OCI-LY1 (cell line): ENCODE data around the gene POLR1H.

Experiments
- H2AFZ ChIP-seq: fragments of 200-600 bp; sonication (generic), shearing (Covaris generic); 2 replicates; pipeline ENCODE4 v1.6.0; 2014; ENCODE audit warnings: antibody characterized with exemption, mild to moderate bottlenecking, low read length
- H3F3A ChIP-seq: fragments of 200-600 bp; sonication (generic), shearing (Covaris generic); 2 replicates; pipeline ENCODE4 v1.6.0; 2014; ENCODE audit warnings: mild to moderate bottlenecking, antibody characterized with exemption, low read length, moderate library complexity; ENCODE audit not compliant: insufficient read depth
- H3K27ac ChIP-seq: fragments of 200-600 bp; sonication (generic); 2 replicates; pipeline ENCODE4 v1.5.1; 2014; ENCODE audit warnings: low read length, mixed run types, mild to moderate bottlenecking, low read depth; ENCODE audit not compliant: poor library complexity, severe bottlenecking
- H3K27me3 ChIP-seq: fragments of 200-600 bp; sonication (generic); 2 replicates; pipeline ENCODE4 v1.6.0; 2014; ENCODE audit warnings: antibody characterized with exemption, mild to moderate bottlenecking, low read length, moderate library complexity; ENCODE audit not compliant: insufficient read depth
- H3K36me3 ChIP-seq: fragments of 200-600 bp; sonication (generic); 2 replicates; pipeline ENCODE4 v1.6.1; 2014; ENCODE audit warnings: mild to moderate bottlenecking, antibody characterized with exemption, low read length, moderate library complexity, mixed read lengths; ENCODE audit not compliant: insufficient read depth
- H3K4me1 ChIP-seq: fragments of 200-600 bp; sonication (generic); 2 replicates; pipeline ENCODE4 v1.5.1; 2014; ENCODE audit warnings: mild to moderate bottlenecking, low read length, moderate library complexity; ENCODE audit not compliant: insufficient read depth, severe bottlenecking
- H3K4me2 ChIP-seq: fragments of 200-600 bp; sonication (generic), shearing (Covaris generic); 2 replicates; pipeline ENCODE4 v1.6.1; 2014; ENCODE audit warnings: low read length
- H3K4me3 ChIP-seq: fragments of 200-600 bp; sonication (generic); 2 replicates; pipeline ENCODE4 v1.5.1; 2014; ENCODE audit warnings: low read length, low read depth, mild to moderate bottlenecking, mixed read lengths; ENCODE audit not compliant: poor library complexity, severe bottlenecking
- H3K79me2 ChIP-seq: fragments of 200-600 bp; shearing (Covaris generic); 2 replicates; pipeline ENCODE4 v1.6.1; 2016; ENCODE audit warnings: mixed run types, low read length, mixed read lengths; ENCODE audit not compliant: insufficient read depth
- H3K9ac ChIP-seq: fragments of 200-600 bp; sonication (generic), shearing (Covaris generic); 2 replicates; pipeline ENCODE4 v1.6.1; 2014; ENCODE audit warnings: mild to moderate bottlenecking, low read length, mixed read lengths
- H3K9me2 ChIP-seq: fragments of 200-600 bp; sonication (generic), shearing (Covaris generic); 2 replicates; pipeline ENCODE4 v1.6.1; 2014; ENCODE audit warnings: low read depth, mild to moderate bottlenecking, low read length, mixed read lengths
- H3K9me3 ChIP-seq: fragments of 200-600 bp; shearing (Covaris generic); 2 replicates; pipeline ENCODE4 v1.6.1; 2014; ENCODE audit warnings: low read length, mixed read lengths
- H4K20me1 ChIP-seq: fragments of 200-600 bp; sonication (generic), shearing (Covaris generic); 2 replicates; pipeline ENCODE4 v1.6.0; 2016; ENCODE audit warnings: mild to moderate bottlenecking, low read length; ENCODE audit not compliant: insufficient read depth
- CTCF ChIP-seq: fragments of 200-600 bp; sonication (generic), shearing (Covaris generic); IDR thresholded peaks from 2 replicates; pipeline ENCODE4 v1.5.1; 2017; ENCODE audit warnings: mild to moderate bottlenecking, antibody characterized with exemption, low read length, moderate library complexity, mixed read lengths
- EZH2 ChIP-seq: fragments of 200-600 bp; sonication (generic), shearing (Covaris generic); IDR thresholded peaks from 2 replicates; pipeline ENCODE4 v1.8.0; 2017; ENCODE audit warnings: borderline replicate concordance, mixed run types, mild to moderate bottlenecking, antibody characterized with exemption, low read length, moderate library complexity, mixed read lengths

POLR1H gene

GRCh38 chr6:30075790-30076732 lies 15.0 kb downstream of the POLR1H start:
- Histone ChIP-seq H3K4me1 (no peaks in the 10 kb centered on the region), H3K9me2 (no peaks in the 10 kb centered on the region), H3F3A (no peaks in the 10 kb centered on the region), H4K20me1 (no peaks in the 10 kb centered on the region), H3K4me2 (no peak overlapping the region), H3K4me3 (no peak overlapping the region), H3K9ac (no peak overlapping the region), H3K9me3 (no peaks in the 10 kb centered on the region), H3K36me3 (no peaks in the 10 kb centered on the region), H3K27ac (no peak overlapping the region), H3K27me3 (no peaks in the 10 kb centered on the region; the same call in 1 of the 2 replicates), H2AFZ (no peak overlapping the region), H3K79me2 (no peaks in the 10 kb centered on the region)
- TF ChIP-seq EZH2, result no peak
- peak; percentile 51; the same call in 1 of the 2 replicates for TF ChIP-seq CTCF

GRCh38 chr6:30077218-30077617 lies 16.2 kb downstream of the POLR1H start:
- Histone ChIP-seq H3F3A (no peaks in the 10 kb centered on the region), H2AFZ (no peak overlapping the region), H3K27me3 (no peaks in the 10 kb centered on the region; the same call in 1 of the 2 replicates), H3K27ac (no peak overlapping the region), H3K4me3 (no peak overlapping the region), H3K9me2 (no peaks in the 10 kb centered on the region), H3K36me3 (no peaks in the 10 kb centered on the region), H3K4me1 (no peaks in the 10 kb centered on the region), H3K79me2 (no peaks in the 10 kb centered on the region), H3K4me2 (no peak overlapping the region), H4K20me1 (no peaks in the 10 kb centered on the region), H3K9ac (no peak overlapping the region), H3K9me3 (no peaks in the 10 kb centered on the region)
- TF ChIP-seq EZH2, result no peak
- TF ChIP-seq CTCF, result no peak

- H2AFZ ChIP-seq, result no peak overlapping the region
- H3K9me2 ChIP-seq, result no peaks in the 10 kb centered on the region
- no peaks in the 10 kb centered on the region for H3K27me3 ChIP-seq
- no peaks in the 10 kb centered on the region for H3K36me3 ChIP-seq
- no peaks in the 10 kb centered on the region for H4K20me1 ChIP-seq
- no peak overlapping the region for H3K4me2 ChIP-seq
- H3K79me2 ChIP-seq, result no peaks in the 10 kb centered on the region
- TF ChIP-seq CTCF (no peak), EZH2 (no peak)
- no peak overlapping the region for H3K9ac ChIP-seq
- no peaks in the 10 kb centered on the region for H3F3A ChIP-seq
- no peak overlapping the region for H3K27ac ChIP-seq
- no peaks in the 10 kb centered on the region for H3K4me1 ChIP-seq
- H3K9me3 ChIP-seq, result no peaks in the 10 kb centered on the region
- no peak overlapping the region for H3K4me3 ChIP-seq
These were observed 26.8 kb downstream of the POLR1H start for GRCh38 chr6:30087876-30088275.
